Smooth muscle cell of bladder (primary cell): Measurements from ENCODE around the gene UPF3A. TPM values are rescaled to one million over a fixed set of nuclear protein-coding genes. Genes with fewer than 3 reads are reported as not detected.

Experiments used
- total RNA-seq: library from RNA; depleted of rRNA; stranded (reverse); fragments of >200 nt; gene quantifications from 2 replicates; pipeline ENCODE4 v1.2.3, GENCODE V29; 2014

The UPF3A gene, protein sequence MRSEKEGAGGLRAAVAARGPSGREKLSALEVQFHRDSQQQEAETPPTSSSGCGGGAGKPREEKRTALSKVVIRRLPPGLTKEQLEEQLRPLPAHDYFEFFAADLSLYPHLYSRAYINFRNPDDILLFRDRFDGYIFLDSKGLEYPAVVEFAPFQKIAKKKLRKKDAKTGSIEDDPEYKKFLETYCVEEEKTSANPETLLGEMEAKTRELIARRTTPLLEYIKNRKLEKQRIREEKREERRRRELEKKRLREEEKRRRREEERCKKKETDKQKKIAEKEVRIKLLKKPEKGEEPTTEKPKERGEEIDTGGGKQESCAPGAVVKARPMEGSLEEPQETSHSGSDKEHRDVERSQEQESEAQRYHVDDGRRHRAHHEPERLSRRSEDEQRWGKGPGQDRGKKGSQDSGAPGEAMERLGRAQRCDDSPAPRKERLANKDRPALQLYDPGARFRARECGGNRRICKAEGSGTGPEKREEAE
- total RNA-seq = 13.7 and 16.8 TPM in 2 replicates

DNA sequence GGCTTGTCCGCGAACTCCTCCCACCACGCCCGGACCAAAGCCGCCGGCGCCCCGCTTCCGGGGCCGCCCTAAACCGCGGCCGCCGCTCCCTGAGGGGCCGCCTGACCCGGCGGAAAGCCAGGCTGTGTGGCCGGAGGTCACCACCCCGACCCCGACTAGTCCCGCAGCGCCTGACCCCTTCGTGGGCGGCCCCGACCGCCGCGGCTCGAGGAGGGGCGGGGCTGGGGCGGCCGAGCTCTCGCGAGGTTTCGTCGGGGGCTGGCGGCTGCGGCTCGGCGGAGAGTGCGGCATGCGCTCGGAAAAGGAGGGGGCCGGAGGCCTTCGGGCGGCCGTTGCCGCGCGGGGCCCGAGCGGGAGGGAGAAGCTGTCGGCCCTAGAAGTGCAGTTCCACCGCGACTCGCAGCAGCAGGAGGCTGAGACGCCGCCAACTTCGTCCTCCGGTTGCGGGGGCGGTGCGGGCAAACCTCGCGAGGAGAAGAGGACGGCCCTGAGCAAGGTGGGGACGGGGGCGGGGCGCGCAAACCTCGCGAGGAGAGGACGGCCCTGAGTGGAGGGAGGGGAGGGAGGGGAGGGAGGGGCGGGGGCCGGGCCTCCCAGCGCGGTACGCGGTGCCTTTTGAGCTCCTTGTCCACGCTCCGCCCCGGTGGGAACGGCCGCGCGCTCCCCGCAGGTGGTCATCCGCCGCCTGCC, at the start of gene UPF3A:
Gene UPF3A, plus strand, starts transcription at position 251 of the 690 bp plus-strand sequence. Its CDS starts 39 bp downstream, at position 290.

DNA sequence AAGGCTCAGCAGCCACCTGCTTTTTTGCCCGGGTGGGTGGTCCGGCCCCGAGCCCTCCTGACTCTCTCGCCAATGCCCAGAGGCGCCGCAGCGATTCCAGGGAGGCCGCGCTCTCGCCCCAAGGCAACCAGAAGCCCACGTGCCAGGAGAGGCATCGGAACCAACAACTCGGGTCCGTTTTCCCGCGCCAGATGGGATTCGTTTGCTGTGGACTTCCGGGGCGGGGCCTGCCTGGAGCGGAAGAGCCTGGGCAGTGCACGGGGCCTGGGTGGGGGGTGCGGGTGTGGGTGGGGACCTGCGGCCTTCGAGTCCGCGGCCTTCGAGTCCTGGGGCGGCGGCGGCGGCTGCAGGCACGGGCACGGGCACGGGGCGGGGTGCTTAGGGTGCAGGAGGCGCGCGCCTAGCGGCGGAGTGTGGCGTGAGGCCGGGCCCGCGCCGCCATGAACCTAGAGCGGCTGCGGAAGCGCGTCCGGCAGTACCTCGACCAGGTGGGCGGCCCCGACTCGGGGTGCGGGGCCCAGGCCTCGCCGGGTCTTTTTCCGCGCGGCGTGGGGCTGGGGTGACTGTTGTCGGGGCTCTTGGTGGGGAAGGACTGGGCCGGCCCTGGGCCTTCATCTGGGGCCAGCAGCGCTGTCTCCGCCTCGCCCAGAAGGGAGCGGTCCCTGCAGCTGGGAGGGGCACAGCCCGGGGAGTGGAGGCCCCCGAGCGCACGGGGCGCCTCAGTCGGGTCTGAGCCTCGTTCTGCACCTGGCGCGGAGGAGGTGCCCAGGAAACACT, 46.6 kb upstream of the UPF3A start, which contains the start of gene CDC16:
Gene CDC16, plus strand, starts transcription at position 253 of the 777 bp plus-strand sequence. Its CDS starts 188 bp downstream, at position 441.

DNA sequence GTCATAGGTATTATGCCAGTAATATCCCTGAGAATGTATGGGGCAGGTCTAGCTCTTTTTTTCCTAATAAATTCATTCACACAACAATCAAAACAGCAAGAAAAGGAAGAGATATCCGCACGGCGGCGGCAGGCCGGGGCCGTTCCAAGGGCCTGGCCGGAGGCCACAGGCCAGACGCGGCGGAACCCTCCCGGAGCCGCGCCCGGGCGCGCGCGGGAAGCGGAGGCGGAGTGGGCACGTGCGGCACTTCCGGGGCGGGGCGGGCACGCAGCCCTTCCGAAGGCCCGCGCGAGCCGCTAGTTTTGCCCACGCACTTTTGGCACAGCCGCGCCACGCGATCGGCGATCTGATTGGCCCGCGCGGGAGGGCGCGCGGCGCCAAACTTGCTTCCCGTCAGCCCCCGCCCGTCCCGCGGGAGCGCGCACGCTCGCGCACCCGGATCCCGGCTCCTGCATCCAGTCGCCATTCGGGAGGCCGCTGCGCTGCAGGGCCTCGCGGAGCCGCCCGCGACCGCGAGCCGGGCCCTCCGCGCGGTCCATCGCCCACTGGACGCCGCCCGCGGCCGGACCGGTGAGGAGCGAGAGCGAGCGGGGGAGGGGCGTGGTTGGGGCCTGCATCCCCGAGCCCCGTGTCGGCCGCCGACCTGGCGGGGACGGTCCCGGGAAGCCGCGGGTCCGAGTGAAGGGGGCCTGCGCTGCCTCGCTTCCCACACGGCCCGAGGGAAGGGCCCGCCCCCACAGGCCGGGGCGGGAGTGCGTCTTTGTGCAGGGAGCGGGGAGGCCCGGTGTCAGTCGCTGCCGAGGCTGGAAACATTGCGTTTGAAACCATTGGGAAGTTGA, 32.9 kb downstream of the UPF3A start, which contains the start of gene CHAMP1:
Gene CHAMP1, plus strand, starts transcription at position 430 of the 839 bp plus-strand sequence. CDS start 9,340 bp downstream, outside the sequence.

Other genes starting within 250 kb of the UPF3A start
- gene RASA3, start 149.0 kb upstream of the UPF3A start, total RNA-seq = 21.6 and 29.0 TPM in 2 replicates
- not detected in 2 replicates for gene CFAP97D2, start 102.3 kb upstream of the UPF3A start, total RNA-seq
- 36.1 and 41.2 TPM in 2 replicates for gene CDC16, start 46.7 kb upstream of the UPF3A start, total RNA-seq
- gene CHAMP1, start 32.9 kb downstream of the UPF3A start, total RNA-seq = 8.7 and 9.5 TPM in 2 replicates